ENCODE data around the gene XRCC6.
"Not testable (repeated sequence)": the region's sequence is repeated elsewhere in the genome, so short reads cannot be mapped to it uniquely, and the experiment has no call there.

GRCh38 chr22:41572305-41572704 lies 48.8 kb upstream of the XRCC6 start:
- not testable (repeated sequence) for TF ChIP-seq POLR2AphosphoS5 (IDR thresholded peaks at IDR 0.05; ENCODE audit: insufficient read depth in 1 of 2, low read depth in 1 of 2); CTCF (IDR thresholded peaks at IDR 0.05); POLR2A (IDR thresholded peaks at IDR 0.05)

Data from vagina (tissue), 2 donors.